AG09319 (cell line): ENCODE results near the gene NRG2.

ENCODE experiments used
- DNase-seq: peaks from one replicate; pipeline ENCODE4 v3.0.0-alpha.2; 2010; ENCODE audit warnings: low read depth; ENCODE audit errors: extremely low read depth
- TF ChIP-seq, protein P1 (sequence below): IDR thresholded peaks from 2 replicates; pipeline ENCODE4 v1.5.1; 2011; ENCODE audit warnings: low read depth, mild to moderate bottlenecking, inconsistent platforms, low read length, moderate library complexity

The NRG2 gene

DNA sequence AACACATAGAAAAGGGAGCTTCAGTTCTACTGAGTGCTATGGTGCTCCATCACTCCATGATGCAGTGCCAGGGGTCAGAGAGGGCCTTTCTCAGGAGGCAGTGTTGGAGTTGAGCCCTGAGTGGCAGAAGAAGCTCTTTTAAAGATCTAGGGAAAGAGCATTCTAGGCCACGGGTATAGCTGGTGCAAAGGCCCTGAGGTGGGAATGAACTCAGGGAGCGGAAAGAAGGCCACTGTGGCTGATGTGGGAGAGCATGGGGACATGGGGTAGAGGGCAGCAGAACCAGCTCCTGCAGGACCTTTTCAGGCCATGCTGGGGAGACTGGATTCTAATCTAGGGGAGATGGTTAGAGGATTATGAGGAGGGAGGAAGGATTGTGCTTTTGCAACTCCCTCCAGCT, 237.6 kb downstream of the NRG2 start:
- TF ChIP-seq, protein P1, sequence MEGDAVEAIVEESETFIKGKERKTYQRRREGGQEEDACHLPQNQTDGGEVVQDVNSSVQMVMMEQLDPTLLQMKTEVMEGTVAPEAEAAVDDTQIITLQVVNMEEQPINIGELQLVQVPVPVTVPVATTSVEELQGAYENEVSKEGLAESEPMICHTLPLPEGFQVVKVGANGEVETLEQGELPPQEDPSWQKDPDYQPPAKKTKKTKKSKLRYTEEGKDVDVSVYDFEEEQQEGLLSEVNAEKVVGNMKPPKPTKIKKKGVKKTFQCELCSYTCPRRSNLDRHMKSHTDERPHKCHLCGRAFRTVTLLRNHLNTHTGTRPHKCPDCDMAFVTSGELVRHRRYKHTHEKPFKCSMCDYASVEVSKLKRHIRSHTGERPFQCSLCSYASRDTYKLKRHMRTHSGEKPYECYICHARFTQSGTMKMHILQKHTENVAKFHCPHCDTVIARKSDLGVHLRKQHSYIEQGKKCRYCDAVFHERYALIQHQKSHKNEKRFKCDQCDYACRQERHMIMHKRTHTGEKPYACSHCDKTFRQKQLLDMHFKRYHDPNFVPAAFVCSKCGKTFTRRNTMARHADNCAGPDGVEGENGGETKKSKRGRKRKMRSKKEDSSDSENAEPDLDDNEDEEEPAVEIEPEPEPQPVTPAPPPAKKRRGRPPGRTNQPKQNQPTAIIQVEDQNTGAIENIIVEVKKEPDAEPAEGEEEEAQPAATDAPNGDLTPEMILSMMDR = no peak
- no peak for DNase-seq

DNA sequence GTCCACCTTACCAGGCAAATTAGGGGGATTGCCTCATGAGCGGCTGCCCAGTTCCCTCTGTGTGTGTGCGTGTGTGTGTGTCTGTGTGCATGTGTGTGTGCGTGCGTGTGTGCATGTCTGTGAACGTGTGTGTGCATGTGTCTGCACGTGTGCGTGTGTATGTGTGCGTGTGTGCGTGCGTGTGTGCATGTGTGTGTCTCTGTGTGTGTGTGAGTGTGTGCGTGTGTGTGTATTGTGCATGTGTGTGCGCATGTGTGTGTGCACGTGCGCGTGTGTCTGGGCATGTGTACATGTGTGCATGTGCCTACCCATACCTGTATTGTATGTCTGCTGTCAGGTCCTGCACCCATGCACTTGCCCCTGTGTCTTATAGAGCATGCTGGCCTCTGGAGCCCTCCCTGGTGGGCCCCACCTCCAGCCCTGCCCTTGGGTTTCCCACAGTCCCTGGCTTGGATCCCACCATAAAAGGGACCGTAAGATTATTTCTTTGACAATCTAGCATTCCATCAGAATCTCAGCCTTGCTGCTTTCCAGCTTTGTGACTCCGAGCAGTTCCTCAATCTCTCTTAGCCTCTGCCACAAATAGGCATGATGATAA, 238.2 kb downstream of the NRG2 start:
- TF ChIP-seq, protein P1 = no peak

DNA sequence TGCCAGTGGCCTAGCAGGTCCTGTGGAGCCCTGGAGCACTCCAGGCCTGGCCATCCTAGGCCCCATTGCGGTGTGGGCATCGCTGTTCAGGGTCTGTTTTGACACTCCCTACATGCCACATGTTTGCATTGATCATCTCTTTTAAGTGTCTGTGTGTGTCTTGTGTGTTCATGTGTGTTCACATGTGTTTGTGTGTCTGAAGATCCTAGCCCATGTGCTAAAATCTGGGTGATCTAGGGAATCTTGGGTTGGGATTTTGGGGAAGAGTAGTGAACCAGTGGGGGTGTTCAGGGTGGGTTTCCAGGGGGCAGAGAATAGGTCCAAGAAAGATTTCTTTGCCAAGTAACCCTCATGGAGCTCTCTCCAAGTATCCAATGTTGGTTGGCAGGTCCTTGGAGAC, 239.1 kb downstream of the NRG2 start:
- TF ChIP-seq, protein P1 = no peak
- no peak for DNase-seq

More for the DNA sequence above, 238.2 kb downstream of the NRG2 start:
- DNase-seq = no peak

DNA sequence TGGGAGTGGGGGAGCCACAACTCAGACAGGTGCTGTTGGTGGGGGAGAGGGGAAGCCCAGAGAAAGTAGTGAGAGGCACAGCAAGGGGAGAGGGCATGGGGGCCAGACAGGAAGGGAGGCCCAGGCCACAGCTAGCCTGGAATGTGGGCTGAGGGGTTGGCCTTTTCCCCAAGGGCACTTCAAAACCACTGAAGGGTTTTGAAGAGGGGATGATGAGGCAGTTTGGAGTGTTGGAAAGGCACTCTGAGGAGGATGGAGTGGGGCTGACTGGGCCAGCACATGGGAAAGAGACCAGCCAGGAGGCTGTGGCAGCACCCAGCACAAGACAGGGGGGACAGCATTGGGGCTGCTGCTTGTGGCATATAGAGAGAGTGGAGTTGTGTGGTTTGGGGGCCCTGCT, 243.7 kb downstream of the NRG2 start:
- TF ChIP-seq, protein P1 = no peak
- no peak for DNase-seq

DNA sequence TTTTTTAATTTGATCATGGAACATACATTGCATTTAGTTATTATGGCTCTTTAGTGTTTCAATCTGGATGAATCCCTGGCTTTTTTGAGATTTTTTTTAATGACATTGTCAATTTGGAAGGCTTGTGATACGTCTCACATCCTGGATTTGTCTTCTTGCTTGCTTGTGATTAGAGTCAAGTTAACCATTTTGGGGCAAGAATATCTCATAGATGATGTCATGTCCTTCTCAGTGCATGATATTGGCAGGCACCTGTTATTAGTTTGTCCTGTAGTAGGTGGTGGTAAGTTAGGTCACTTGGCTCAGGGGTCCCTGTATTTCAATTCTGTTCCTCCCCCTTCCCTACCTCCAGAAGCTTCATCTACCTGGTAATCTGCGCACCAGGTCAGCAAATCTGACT, 244.2 kb downstream of the NRG2 start:
- TF ChIP-seq, protein P1 = no peak
- DNase-seq = no peak

DNA sequence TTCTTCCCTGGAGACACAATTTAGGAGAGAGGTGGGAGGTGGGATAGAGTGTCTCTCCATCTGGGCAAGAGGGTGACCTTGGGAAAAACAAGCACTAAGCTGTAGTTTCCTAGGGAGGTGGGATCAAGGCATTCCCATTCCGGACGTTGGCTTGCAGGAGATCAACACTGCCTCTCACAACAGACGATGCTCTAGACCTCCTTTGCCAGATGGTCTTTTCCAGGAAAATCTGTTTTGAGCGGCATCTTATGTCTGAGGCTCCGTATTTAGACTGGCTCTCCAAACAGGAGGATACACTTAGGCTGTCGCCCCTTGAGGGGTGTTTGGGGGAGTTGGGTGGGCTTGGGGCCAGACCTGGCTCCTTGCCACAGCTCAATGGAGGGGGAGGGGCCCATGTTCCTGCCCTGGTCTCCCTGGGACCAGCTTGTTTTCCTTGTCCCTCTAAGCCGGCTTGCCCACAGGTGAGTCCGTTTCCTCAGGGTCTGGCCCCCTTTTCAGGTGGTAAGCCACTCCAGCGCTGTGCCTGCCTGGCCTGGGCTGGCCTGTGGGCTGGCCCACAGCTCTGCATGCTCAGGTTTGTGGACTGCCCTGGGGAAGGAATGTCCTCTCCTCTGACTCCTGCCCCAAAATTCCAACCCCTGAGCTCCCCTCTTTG, 245.1 kb downstream of the NRG2 start:
- no peak for DNase-seq

DNA sequence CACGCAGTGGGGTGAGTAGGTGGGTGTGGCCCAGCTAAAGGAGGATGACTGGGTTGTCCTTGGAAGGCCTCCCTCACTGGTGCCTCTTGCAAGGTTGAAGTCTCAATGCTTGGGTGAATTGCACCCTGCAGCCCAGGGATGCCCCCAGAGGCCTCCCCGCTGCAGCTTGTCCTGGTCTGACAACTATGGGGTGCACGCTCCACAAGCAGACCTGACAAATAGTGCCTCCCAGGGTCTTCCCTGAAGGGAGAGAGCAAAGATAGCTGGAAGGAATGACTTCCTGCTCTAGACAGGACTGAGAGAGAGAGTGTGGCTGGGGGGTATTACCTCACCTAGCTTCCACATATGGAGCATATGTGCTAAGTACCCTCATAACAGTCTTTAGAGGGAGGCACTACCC, 245.8 kb downstream of the NRG2 start:
- TF ChIP-seq, protein P1 = no peak
- DNase-seq = no peak

More for the DNA sequence above, 245.1 kb downstream of the NRG2 start:
- TF ChIP-seq, protein P1 = no peak
